IPS-18a (cell line): ENCODE results near the gene HTR2A.

Experiments used
- H3K27ac ChIP-seq: one replicate; pipeline ENCODE4 v1.5.1; 2013; ENCODE audit warnings: low read length
- H3K27me3 ChIP-seq: one replicate; pipeline ENCODE4 v1.6.1; 2013; ENCODE audit warnings: mild to moderate bottlenecking, low read length; ENCODE audit not compliant: control insufficient read depth, insufficient read depth
- H3K36me3 ChIP-seq: one replicate; pipeline ENCODE4 v1.6.1; 2013; ENCODE audit warnings: low read depth, low read length; ENCODE audit not compliant: control insufficient read depth
- H3K4me1 ChIP-seq: one replicate; pipeline ENCODE4 v1.6.1; 2013; ENCODE audit warnings: low read depth, low read length; ENCODE audit not compliant: control insufficient read depth
- H3K4me3 ChIP-seq: one replicate; pipeline ENCODE4 v1.5.1; 2013; ENCODE audit warnings: low read length
- H3K9ac ChIP-seq: one replicate; pipeline ENCODE4 v1.6.1; 2013; ENCODE audit warnings: mild to moderate bottlenecking, low read length, moderate library complexity
- H3K9me3 ChIP-seq: one replicate; pipeline ENCODE4 v1.6.1; 2013; ENCODE audit warnings: low read depth, low read length; ENCODE audit not compliant: control insufficient read depth

The HTR2A gene

DNA sequence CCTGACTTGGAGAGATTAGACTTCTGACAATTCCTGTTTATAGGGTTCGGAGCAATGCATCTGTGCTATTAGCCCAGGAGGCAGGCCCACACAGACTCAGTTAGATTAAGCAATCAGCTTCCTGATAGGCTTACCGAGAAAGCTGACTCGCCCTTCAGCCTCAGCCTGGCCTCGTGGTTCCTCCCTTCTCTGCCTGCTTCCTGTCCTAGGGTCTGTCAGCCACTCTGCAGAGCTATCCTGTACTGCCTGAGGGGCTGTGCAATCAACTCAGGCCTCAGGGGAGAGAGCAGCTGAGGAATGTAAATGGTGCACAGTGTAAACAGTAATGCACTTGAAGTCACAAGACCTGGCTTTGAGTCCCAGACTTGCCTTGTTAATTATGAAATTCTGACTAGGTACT lies 30.7 kb downstream of the HTR2A start:
- Histone ChIP-seq H3K36me3 (no peaks in the 10 kb centered on the region), H3K4me3 (no peak overlapping the region), H3K9me3 (no peaks in the 10 kb centered on the region), H3K4me1 (no peaks in the 10 kb centered on the region), H3K27ac (no peak overlapping the region), H3K27me3 (no peaks in the 10 kb centered on the region), H3K9ac (no peak overlapping the region)

DNA sequence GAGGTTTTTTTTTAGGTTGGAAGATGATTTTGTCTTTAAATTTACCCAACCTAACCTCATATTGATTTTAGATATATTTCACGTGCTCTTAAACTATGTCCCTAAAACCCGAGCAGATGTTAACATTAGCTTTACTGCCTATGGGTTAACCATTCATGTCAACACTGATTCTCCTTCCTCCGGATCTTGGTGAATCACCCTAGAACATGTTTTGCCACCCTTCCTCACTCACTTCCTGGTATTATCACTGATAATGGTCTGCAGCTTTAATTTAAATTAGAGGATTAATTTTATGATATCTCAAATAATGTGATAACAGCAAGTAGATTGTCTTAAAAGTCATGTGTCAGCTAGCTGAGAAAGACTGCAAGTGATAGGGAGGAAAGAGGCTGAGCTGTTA lies 31.9 kb downstream of the HTR2A start:
- Histone ChIP-seq H3K9ac (no peak overlapping the region), H3K27ac (no peak overlapping the region), H3K27me3 (no peaks in the 10 kb centered on the region), H3K36me3 (no peaks in the 10 kb centered on the region), H3K4me1 (no peaks in the 10 kb centered on the region), H3K9me3 (no peaks in the 10 kb centered on the region), H3K4me3 (no peak overlapping the region)

DNA sequence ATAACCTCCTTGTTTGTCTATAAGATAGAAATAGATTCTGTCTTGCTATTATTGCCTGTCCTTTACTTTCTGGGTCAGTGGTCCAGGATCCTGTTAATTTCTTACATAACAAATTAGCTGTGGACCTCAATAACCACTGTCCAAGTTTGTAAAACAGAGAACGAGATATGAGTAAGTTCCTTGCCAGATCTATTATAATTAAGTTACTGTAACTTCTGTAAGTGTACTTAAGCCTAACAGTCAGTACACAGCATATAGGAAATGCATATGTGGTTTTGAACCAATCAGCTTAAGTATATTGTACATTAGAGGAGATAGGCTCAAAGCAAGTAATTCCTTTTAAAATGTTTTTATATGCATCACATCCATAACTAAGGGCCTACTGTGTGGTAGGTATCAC lies 34.9 kb downstream of the HTR2A start:
- no peaks in the 10 kb centered on the region for H3K27me3 ChIP-seq
- H3K4me1 ChIP-seq: no peaks in the 10 kb centered on the region
- no peaks in the 10 kb centered on the region for H3K9me3 ChIP-seq
- H3K4me3 ChIP-seq: no peak overlapping the region
- no peak overlapping the region for H3K9ac ChIP-seq
- H3K36me3 ChIP-seq: no peaks in the 10 kb centered on the region
- no peak overlapping the region for H3K27ac ChIP-seq

DNA sequence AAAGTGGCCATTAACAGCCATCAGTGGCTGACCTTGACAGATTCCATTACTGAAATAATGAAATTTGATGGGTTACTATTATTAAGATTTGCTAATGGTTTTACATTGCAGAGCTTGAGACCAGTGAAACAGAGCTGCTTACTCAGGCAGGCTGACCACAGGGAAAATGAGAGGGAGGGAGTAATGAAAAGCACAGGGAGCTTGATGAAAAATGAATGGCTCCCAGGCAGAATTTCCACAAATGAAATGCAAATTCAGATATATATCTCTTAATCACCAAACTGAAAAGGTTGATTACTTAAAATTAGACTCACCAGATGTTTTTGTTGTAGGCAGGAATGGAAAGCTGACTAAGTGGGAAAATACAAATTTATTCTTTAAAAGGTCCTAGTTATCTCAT lies 36.1 kb downstream of the HTR2A start:
- Histone ChIP-seq H3K36me3 (no peaks in the 10 kb centered on the region), H3K9me3 (no peaks in the 10 kb centered on the region), H3K9ac (no peak overlapping the region), H3K4me1 (no peaks in the 10 kb centered on the region), H3K27ac (no peak overlapping the region), H3K27me3 (no peaks in the 10 kb centered on the region), H3K4me3 (no peak overlapping the region)

DNA sequence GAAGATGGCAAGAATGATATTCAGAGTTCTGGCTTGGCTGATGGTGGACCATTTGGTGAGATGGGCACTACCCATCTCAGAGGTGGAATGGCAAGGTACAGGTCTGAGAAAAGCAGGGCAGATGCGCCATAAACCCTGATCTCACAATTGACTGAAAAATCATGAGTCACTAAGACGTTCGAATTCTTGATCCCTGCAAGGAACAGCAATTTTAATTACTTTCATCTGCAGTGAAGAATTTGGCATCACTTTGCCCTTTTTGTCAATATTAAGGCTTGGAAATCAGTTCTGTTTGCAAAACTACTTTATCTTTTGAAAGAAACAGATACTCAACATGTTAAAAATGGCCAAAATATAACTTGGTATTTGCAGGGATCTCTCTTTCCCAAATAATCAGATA lies 38.1 kb downstream of the HTR2A start:
- Histone ChIP-seq H3K27me3 (no peaks in the 10 kb centered on the region), H3K9me3 (no peaks in the 10 kb centered on the region), H3K36me3 (no peaks in the 10 kb centered on the region), H3K27ac (no peak overlapping the region), H3K4me3 (no peak overlapping the region), H3K9ac (no peak overlapping the region), H3K4me1 (no peaks in the 10 kb centered on the region)

DNA sequence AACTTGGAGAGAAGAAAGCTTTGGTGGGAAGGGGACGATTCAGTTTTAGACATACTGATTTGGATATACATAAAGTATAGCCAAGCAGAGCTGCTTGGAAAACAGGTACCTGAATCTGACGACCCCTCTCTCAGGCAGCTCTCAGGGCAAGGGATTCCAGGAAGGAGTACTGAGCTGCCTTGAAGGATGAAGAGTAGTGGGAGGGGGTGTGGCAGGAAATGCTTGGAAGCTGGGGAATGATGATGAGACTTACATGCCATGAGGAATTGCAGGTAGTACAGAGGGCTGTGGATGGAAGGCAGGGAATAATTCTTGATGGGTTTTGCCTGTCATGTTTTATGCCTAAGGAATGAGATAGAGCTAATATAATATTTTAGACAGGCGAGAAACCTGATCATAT lies 38.7 kb downstream of the HTR2A start:
- H3K9me3 ChIP-seq: no peaks in the 10 kb centered on the region
- H3K27ac ChIP-seq: no peak overlapping the region
- no peaks in the 10 kb centered on the region for H3K27me3 ChIP-seq
- no peaks in the 10 kb centered on the region for H3K4me1 ChIP-seq
- H3K4me3 ChIP-seq: no peak overlapping the region
- no peak overlapping the region for H3K9ac ChIP-seq
- no peaks in the 10 kb centered on the region for H3K36me3 ChIP-seq

DNA sequence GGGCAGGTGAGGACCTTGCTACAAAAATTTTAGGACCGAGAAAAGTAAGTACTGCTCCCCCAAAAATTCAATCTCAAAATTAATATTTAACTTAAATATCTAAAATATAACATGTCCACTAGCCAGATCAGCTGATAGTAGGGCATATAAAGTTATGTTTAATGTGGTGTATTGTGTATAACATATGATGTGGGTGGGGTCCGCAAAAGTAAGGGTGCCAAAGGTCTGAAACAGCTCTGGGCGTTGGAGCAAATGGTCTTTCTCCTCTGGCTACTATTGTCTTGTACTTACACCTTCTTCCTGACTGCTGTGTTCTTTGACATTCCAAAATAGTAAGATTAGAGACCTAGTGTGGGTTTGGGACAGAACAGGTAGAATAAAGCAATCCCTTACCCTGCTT lies 41.2 kb downstream of the HTR2A start:
- H3K9me3 ChIP-seq: no peaks in the 10 kb centered on the region
- no peaks in the 10 kb centered on the region for H3K4me1 ChIP-seq
- H3K4me3 ChIP-seq: no peak overlapping the region
- no peak overlapping the region for H3K27ac ChIP-seq
- H3K27me3 ChIP-seq: no peaks in the 10 kb centered on the region
- H3K36me3 ChIP-seq: no peaks in the 10 kb centered on the region
- H3K9ac ChIP-seq: no peak overlapping the region

DNA sequence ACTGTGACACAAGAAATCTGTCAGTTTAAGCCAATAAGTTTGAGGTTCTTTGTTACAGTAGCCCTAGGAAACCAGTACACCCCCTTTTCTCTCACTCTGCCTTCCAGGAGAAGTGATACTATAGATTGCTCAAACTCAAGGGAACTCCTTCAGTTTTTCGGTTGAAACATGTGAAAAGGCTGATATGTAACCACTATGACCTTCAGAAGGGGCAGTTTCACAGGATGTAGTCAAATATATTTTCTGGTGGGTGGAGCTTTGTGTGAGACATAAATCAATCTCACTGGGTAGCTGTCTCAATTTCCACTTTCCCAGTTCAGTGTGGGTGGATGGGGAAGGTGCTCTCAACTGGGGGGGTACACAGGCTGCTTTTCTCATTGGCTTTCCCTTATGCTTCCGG lies 41.7 kb downstream of the HTR2A start:
- no peaks in the 10 kb centered on the region for H3K36me3 ChIP-seq
- H3K4me3 ChIP-seq: no peak overlapping the region
- no peak overlapping the region for H3K27ac ChIP-seq
- no peaks in the 10 kb centered on the region for H3K9me3 ChIP-seq
- no peaks in the 10 kb centered on the region for H3K27me3 ChIP-seq
- no peaks in the 10 kb centered on the region for H3K4me1 ChIP-seq
- no peak overlapping the region for H3K9ac ChIP-seq

DNA sequence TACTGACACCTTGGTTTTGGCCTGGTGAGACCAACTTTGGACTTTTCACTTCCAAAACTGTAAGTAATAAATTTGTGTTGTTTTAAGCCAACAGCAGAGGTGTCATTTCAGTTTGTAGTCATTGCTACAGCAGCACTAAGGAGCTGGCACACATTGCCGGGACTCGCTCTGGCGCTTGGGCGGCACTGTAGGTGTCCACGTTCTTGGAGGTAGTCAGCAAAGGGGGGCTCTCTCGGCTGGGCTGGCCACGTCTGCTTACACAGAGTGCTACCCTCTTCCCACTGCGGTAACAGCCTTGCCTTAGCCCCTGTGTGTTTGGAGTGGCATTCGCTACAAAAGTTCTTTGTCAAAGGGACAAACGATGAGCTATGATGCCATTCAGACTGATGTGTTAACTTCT lies 44.7 kb downstream of the HTR2A start:
- H3K27ac ChIP-seq: no peak overlapping the region
- no peaks in the 10 kb centered on the region for H3K4me1 ChIP-seq
- no peak overlapping the region for H3K4me3 ChIP-seq
- no peaks in the 10 kb centered on the region for H3K9me3 ChIP-seq
- H3K27me3 ChIP-seq: no peaks in the 10 kb centered on the region
- H3K36me3 ChIP-seq: no peaks in the 10 kb centered on the region
- H3K9ac ChIP-seq: no peak overlapping the region

DNA sequence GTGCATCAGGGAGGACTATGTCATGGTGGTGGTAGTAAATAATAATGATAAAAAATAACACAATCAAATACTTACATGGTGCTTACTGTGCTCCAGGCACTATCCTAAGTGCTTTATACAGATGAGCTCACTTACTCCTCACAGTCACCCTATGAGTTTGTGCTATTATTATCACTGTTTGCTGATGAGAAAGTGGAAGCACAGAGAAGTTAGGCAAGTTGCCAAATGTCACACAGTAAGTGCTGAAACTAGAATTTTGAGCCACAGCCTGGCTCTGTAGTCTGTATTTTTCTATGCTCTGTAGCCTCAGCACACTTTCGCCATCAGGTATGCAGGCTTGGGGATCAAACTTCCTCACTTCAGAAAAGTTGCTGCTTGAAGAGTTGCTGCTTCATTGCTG lies 46.6 kb downstream of the HTR2A start:
- H3K36me3 ChIP-seq: no peaks in the 10 kb centered on the region
- no peaks in the 10 kb centered on the region for H3K4me1 ChIP-seq
- no peak overlapping the region for H3K9ac ChIP-seq
- H3K9me3 ChIP-seq: no peaks in the 10 kb centered on the region
- H3K27ac ChIP-seq: no peak overlapping the region
- H3K4me3 ChIP-seq: no peak overlapping the region
- H3K27me3 ChIP-seq: no peaks in the 10 kb centered on the region

DNA sequence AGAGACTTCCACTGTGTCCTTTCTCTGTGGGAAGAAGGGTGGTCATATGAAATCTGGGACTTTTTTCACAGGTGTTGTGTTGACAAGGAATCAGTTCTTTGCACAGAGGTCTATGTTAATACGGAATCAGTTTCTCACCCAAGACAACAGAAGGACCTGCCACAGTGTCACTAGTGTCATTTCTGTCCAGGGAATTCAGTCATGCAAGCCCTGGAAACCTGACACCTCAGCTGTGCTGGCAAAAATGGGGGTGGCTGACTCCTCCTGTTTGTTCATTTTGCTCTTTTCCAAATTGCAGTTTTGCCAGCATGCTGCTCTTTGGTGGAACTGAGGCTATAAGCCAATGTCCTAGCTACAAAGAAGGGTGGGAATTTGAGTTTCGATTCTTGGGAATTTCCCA lies 50.1 kb downstream of the HTR2A start:
- Histone ChIP-seq H3K27ac (no peak overlapping the region), H3K27me3 (no peaks in the 10 kb centered on the region), H3K4me3 (no peak overlapping the region), H3K36me3 (no peaks in the 10 kb centered on the region), H3K9me3 (no peaks in the 10 kb centered on the region), H3K9ac (no peak overlapping the region), H3K4me1 (no peaks in the 10 kb centered on the region)

DNA sequence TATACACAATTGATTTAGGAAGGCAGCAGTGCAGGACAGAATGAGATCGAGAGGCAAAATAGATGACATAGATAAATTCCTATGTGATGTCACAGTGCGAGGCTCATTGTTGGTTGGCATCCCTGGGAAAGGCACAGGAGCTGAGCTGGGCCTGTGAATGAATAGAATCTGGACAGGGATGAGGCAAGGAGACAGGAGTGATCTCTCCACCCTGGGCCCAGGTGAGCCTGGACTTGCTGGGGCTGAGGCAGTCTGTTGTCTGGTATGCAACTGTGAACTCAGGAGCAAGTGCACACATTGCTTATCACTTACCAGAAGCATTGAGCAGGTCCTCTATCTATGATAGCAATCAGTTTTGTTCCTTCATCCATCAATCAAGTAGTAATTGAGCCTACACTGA lies 51.7 kb downstream of the HTR2A start:
- Histone ChIP-seq H3K9ac (no peak overlapping the region), H3K36me3 (no peaks in the 10 kb centered on the region)

DNA sequence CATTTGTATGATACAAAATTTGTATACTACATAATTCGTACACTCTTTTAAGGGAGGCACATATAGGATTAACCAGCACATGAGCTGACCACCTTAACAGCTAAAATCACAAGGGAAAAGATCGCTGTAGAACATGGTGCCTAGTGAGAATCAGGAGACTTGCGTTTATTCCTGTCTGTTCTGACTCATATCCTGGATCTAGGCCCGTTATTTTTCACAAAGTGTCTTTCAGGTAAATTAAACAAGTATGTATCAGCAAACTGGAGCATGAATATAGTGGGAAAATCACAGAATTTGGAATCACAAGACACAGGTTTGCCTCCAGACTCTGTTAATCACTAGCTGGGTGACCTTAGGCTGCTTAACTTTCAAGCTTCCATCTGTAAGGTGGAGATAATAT lies 52.4 kb downstream of the HTR2A start:
- Histone ChIP-seq H3K4me1 (no peaks in the 10 kb centered on the region), H3K27me3 (no peaks in the 10 kb centered on the region), H3K4me3 (no peak overlapping the region), H3K9ac (no peak overlapping the region), H3K27ac (no peak overlapping the region), H3K36me3 (no peaks in the 10 kb centered on the region), H3K9me3 (no peaks in the 10 kb centered on the region)

More for the DNA sequence above, 51.7 kb downstream of the HTR2A start:
- H3K9me3 ChIP-seq: no peaks in the 10 kb centered on the region
- H3K4me3 ChIP-seq: no peak overlapping the region
- H3K27ac ChIP-seq: no peak overlapping the region
- no peaks in the 10 kb centered on the region for H3K27me3 ChIP-seq
- H3K4me1 ChIP-seq: no peaks in the 10 kb centered on the region
